Measurements from ENCODE around the gene VEPH1. TPM values are rescaled to one million over a fixed set of nuclear protein-coding genes. Genes with fewer than 3 reads are reported as not detected.

VEPH1 gene
- total and polyA plus RNA-seq, 3 experiments from 2014 or later: not detected

DNA sequence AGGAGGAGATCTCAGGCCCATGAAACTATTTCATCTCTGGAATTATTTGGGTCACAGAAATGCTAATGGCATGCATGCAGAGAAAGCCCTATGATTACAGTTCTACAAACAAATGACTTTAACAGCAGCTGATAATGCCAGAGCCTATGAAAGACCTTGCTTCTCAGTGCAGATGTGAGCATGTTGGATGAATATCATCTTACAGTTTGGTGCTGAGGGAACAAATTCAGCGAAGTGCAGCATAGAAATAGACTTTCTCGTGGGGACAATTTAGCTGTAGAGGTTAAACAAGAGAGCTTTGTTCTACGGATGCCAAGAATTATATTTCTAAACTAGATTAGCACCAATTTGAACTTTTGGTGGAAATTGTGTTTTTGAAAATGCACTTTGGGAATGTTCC lies 38.9 kb downstream of the VEPH1 start:
- Histone ChIP-seq H3K9me3 (ENCODE audit: low read length) (no peaks in the 10 kb centered on the region), H3K36me3 (ENCODE audit: insufficient read depth, low read length) (no peaks in the 10 kb centered on the region), H3K4me3 (ENCODE audit: low read length) (no peak overlapping the region), H3K4me1 (ENCODE audit: insufficient read depth, low read length) (no peaks in the 10 kb centered on the region), H3K27ac (ENCODE audit: low read depth, low read length) (no peak overlapping the region), H3K27me3 (ENCODE audit: insufficient read depth, low read length, poor library complexity, severe bottlenecking) (peaks cover 5% of the 10 kb centered on the region)
- H3K27ac Mint-ChIP-seq: no peak overlapping the region
- POLR2A ChIA-PET: no interaction called here
- no peaks in the 10 kb centered on the region for H3K36me3 Mint-ChIP-seq
- CTCF ChIA-PET: interaction anchor here (1.6 kb wide), 1 partner anchor 9 kb away, joined by 4 read pairs; no protein-coding TSS in a partner anchor
- DNase-seq: no peak
- peaks cover 3 to 26% of the 10 kb centered on the region in 2 donors for H3K27me3 Mint-ChIP-seq
- H3K4me3 Mint-ChIP-seq: no peak overlapping the region
- no peaks in the 10 kb centered on the region for H3K4me1 Mint-ChIP-seq
- H3K9me3 Mint-ChIP-seq: peaks cover 0 to 3% (median 0%) of the 10 kb centered on the region in 5 donors

DNA sequence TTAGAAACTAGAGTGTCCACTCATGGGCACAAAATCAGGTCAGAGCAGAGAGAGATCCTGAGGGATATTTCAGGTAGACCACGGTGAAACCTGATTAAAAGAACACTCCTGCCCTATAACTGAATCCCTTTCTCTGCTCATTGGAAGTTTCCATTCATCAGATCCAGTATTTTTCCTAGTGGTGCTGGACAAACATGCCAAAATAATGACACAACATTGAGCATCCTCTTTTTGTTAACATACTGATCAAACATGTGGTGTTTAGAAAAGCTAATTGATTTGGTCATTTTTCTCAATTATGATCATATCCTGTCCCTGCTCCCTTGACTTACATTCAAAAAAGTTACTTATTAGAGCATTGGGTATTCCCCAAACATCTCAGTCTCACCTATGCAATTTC lies 39.4 kb downstream of the VEPH1 start:
- ChIA-PET CTCF (no interaction called here), POLR2A (no interaction called here)
- H3K36me3 Mint-ChIP-seq: no peaks in the 10 kb centered on the region
- Histone ChIP-seq H3K36me3 (ENCODE audit: insufficient read depth, low read length) (no peaks in the 10 kb centered on the region), H3K27me3 (ENCODE audit: insufficient read depth, low read length, poor library complexity, severe bottlenecking) (peaks cover 5% of the 10 kb centered on the region), H3K4me3 (ENCODE audit: low read length) (no peak overlapping the region), H3K9me3 (ENCODE audit: low read length) (no peaks in the 10 kb centered on the region), H3K4me1 (ENCODE audit: insufficient read depth, low read length) (no peaks in the 10 kb centered on the region), H3K27ac (ENCODE audit: low read depth, low read length) (no peak overlapping the region)
- H3K4me1 Mint-ChIP-seq: no peaks in the 10 kb centered on the region
- H3K27me3 Mint-ChIP-seq: peaks cover 3 to 29% of the 10 kb centered on the region in 2 donors
- H3K27ac Mint-ChIP-seq: no peak overlapping the region
- peaks cover 0 to 3% (median 0%) of the 10 kb centered on the region in 5 donors for H3K9me3 Mint-ChIP-seq
- no peak overlapping the region for H3K4me3 Mint-ChIP-seq
- DNase-seq: no peak

DNA sequence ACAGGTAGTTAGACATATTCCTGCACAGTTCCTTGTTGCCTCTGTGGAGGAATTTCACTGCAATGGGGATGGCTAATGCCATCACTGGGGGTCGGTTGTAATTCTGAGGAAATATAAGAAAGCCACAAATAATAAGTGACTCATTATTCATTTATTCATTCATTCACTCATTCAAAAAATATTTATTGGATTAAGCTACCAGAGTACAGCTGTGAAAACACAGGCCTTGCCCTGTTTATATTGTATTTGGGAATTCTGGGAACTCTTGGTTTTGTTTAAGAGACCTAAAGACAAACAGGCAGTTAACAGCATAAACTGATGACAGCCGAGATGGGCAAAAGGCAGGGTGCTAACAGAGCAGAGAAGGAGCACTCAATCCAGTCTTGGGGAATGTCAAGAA lies 43.0 kb downstream of the VEPH1 start:
- CTCF ChIA-PET: no interaction called here
- H3K4me1 Mint-ChIP-seq: no peaks in the 10 kb centered on the region
- DNase-seq: no peak
- no peak overlapping the region for H3K27ac ChIP-seq (ENCODE audit: low read depth, low read length)
- peaks cover 5% of the 10 kb centered on the region for H3K27me3 ChIP-seq (ENCODE audit: insufficient read depth, low read length, poor library complexity, severe bottlenecking)
- H3K36me3 Mint-ChIP-seq: no peaks in the 10 kb centered on the region
- peaks cover 0 to 3% (median 0%) of the 10 kb centered on the region in 5 donors for H3K9me3 Mint-ChIP-seq
- no peak overlapping the region for H3K4me3 ChIP-seq (ENCODE audit: low read length)
- H3K4me3 Mint-ChIP-seq: no peak overlapping the region
- H3K36me3 ChIP-seq (ENCODE audit: insufficient read depth, low read length): no peaks in the 10 kb centered on the region
- POLR2A ChIA-PET: no interaction called here
- H3K27ac Mint-ChIP-seq: no peak overlapping the region
- H3K9me3 ChIP-seq (ENCODE audit: low read length): no peaks in the 10 kb centered on the region
- no peaks in the 10 kb centered on the region for H3K4me1 ChIP-seq (ENCODE audit: insufficient read depth, low read length)
- peaks cover 3 to 29% of the 10 kb centered on the region in 2 donors for H3K27me3 Mint-ChIP-seq

DNA sequence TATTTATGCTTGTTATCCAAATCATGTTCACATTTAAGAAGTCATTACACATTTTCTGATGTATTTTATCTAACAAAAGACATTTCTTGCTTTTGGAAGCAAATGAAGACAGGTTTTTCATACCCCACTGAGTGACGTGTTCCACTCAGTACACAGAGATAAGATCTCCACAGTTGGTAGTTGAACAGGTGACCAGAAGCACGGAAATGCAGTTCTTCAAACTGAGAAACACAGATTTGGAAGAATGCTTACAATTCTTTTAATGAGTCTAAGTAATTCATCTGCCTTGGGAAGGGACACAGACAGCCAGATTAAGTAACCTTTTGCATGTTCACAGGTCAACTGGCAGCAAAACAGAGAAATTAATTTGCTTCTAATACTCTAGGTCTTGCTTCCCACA lies 43.5 kb downstream of the VEPH1 start:
- Mint-ChIP-seq H3K4me3 (no peak overlapping the region), H3K9me3 (peaks cover 0 to 3% (median 0%) of the 10 kb centered on the region in 5 donors), H3K4me1 (no peaks in the 10 kb centered on the region), H3K27me3 (peaks cover 3 to 29% of the 10 kb centered on the region in 2 donors), H3K36me3 (no peaks in the 10 kb centered on the region), H3K27ac (no peak overlapping the region)
- Histone ChIP-seq H3K27ac (ENCODE audit: low read depth, low read length) (no peak overlapping the region), H3K9me3 (ENCODE audit: low read length) (no peaks in the 10 kb centered on the region), H3K4me1 (ENCODE audit: insufficient read depth, low read length) (no peaks in the 10 kb centered on the region), H3K27me3 (ENCODE audit: insufficient read depth, low read length, poor library complexity, severe bottlenecking) (peaks cover 5% of the 10 kb centered on the region), H3K4me3 (ENCODE audit: low read length) (no peak overlapping the region), H3K36me3 (ENCODE audit: insufficient read depth, low read length) (no peaks in the 10 kb centered on the region)
- POLR2A ChIA-PET: no interaction called here
- no peak for DNase-seq
- CTCF ChIA-PET: no interaction called here

DNA sequence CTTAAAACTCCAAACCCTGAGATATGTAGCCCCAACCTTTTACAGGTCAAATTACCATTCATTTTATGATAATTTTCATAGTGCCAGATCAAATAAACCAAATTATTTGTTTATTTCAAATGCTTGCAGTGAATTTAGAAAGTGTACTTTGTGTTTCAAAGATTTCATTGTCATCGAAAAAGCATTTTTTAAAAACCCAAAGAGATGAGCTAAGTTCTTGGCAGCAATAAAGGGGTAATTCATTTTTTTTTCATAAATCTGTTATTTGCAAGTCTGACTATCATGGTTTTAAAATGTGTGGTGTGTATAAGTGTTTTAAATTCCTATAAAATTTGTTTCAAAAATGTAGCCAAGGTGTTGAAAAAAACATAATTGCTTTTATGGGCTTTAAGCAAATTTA lies 49.4 kb downstream of the VEPH1 start:
- H3K27me3 Mint-ChIP-seq: peaks cover 8 to 9% of the 10 kb centered on the region in 2 donors

DNA sequence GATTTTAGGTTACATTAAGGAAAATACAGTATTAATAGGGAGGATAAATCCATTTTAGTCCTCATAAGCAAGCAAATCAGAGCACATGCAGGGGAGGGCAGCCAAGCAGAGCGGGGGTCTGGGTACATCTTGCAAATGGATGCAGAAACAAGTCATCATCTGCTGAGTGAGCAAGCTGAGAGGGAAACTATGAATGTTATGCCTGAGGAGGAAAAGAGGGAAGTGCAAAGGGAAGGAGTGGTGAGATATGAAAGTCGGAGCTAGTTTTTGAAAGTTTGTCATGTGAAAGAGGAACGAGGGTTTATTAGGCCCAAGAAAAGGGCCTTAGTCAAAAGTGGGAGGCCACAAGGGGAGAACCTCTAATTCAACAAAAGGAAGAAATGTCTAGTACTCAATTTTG lies 51.1 kb downstream of the VEPH1 start:
- Histone ChIP-seq H3K27ac (ENCODE audit: low read depth, low read length) (no peak overlapping the region), H3K27me3 (ENCODE audit: insufficient read depth, low read length, poor library complexity, severe bottlenecking) (no peaks in the 10 kb centered on the region), H3K9me3 (ENCODE audit: low read length) (no peaks in the 10 kb centered on the region), H3K36me3 (ENCODE audit: insufficient read depth, low read length) (no peaks in the 10 kb centered on the region), H3K4me3 (ENCODE audit: low read length) (no peak overlapping the region), H3K4me1 (ENCODE audit: insufficient read depth, low read length) (no peaks in the 10 kb centered on the region)
- DNase-seq: no peak
- H3K36me3 Mint-ChIP-seq: no peaks in the 10 kb centered on the region
- H3K27ac Mint-ChIP-seq: no peak overlapping the region
- H3K27me3 Mint-ChIP-seq: peaks cover 8 to 9% of the 10 kb centered on the region in 2 donors
- H3K4me1 Mint-ChIP-seq: no peaks in the 10 kb centered on the region
- no peak overlapping the region for H3K4me3 Mint-ChIP-seq
- ChIA-PET POLR2A (no interaction called here), CTCF (no interaction called here)
- peaks cover 0 to 3% (median 0%) of the 10 kb centered on the region in 5 donors for H3K9me3 Mint-ChIP-seq

More for the DNA sequence above, 49.4 kb downstream of the VEPH1 start:
- no peaks in the 10 kb centered on the region for H3K36me3 Mint-ChIP-seq
- Histone ChIP-seq H3K27me3 (ENCODE audit: insufficient read depth, low read length, poor library complexity, severe bottlenecking) (no peaks in the 10 kb centered on the region), H3K36me3 (ENCODE audit: insufficient read depth, low read length) (no peaks in the 10 kb centered on the region), H3K9me3 (ENCODE audit: low read length) (no peaks in the 10 kb centered on the region), H3K27ac (ENCODE audit: low read depth, low read length) (no peak overlapping the region), H3K4me1 (ENCODE audit: insufficient read depth, low read length) (no peaks in the 10 kb centered on the region), H3K4me3 (ENCODE audit: low read length) (no peak overlapping the region)
- no peak overlapping the region for H3K27ac Mint-ChIP-seq
- ChIA-PET POLR2A (no interaction called here), CTCF (no interaction called here)
- H3K4me3 Mint-ChIP-seq: no peak overlapping the region
- H3K9me3 Mint-ChIP-seq: peaks cover 0 to 2% (median 0%) of the 10 kb centered on the region in 5 donors
- no peaks in the 10 kb centered on the region for H3K4me1 Mint-ChIP-seq
- DNase-seq: no peak

DNA sequence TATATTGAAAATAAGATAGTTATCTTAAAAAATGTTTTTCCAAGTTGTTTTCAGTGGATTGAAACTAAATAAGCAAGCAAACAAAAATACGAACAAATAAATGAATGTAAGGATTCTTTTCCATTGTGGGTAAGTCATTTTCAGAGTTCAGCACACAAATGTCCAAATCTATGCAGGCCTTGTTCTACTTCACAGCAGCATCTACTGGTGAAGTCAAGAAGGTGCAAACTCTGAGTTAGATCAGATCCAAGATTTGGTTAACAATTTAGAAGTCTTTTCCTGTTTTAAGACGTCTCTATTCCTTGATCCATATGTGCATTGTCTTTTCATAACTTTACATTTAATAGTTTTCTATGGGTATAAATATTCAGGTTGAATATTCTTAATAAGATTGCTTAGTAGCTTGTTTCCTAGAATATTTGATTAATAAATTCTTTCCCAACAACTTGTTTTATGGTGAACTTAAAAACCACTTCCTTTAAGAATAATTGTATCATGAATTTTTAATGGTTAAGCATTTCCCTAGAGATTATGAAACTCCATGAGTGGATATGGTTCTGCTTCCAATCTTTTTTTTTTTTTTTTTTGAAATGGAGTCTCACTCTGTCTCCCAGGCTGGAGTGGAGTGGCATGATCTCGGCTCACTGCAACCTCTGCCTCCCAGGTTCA lies 56.1 kb downstream of the VEPH1 start:
- H3K36me3 ChIP-seq (ENCODE audit: insufficient read depth, low read length): no peaks in the 10 kb centered on the region
- no peaks in the 10 kb centered on the region for H3K27me3 ChIP-seq (ENCODE audit: insufficient read depth, low read length, poor library complexity, severe bottlenecking)
- no peaks in the 10 kb centered on the region for H3K9me3 ChIP-seq (ENCODE audit: low read length)
- Mint-ChIP-seq H3K9me3 (peaks cover 0 to 4% (median 0%) of the 10 kb centered on the region in 5 donors), H3K4me1 (no peaks in the 10 kb centered on the region), H3K4me3 (no peak overlapping the region), H3K36me3 (no peaks in the 10 kb centered on the region), H3K27me3 (peaks cover 4 to 7% of the 10 kb centered on the region in 2 donors), H3K27ac (no peak overlapping the region)
- no peak overlapping the region for H3K27ac ChIP-seq (ENCODE audit: low read depth, low read length)
- H3K4me1 ChIP-seq (ENCODE audit: insufficient read depth, low read length): no peaks in the 10 kb centered on the region
- ChIA-PET CTCF (no interaction called here), POLR2A (no interaction called here)
- no peak for DNase-seq
- no peak overlapping the region for H3K4me3 ChIP-seq (ENCODE audit: low read length)

DNA sequence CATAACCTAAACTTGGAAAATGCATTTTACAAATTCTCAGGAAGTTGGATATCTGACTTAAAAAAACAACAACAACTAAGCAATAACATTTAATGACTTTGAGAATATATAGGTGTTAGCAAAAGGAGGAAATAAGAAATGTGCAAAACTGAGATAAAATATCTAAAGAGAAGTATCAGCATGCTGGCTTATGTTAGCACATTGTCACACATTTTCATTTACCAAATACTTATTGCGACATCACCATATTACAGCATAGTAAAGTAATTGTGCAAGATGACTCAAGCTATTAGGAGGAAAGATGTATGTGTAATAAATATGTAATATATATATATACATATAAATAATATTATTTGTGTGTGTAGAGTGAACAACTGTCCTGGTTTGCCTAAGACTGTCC lies 57.4 kb downstream of the VEPH1 start:
- Mint-ChIP-seq H3K27ac (no peak overlapping the region), H3K27me3 (peaks cover 2% of the 10 kb centered on the region in 2 donors), H3K4me1 (no peaks in the 10 kb centered on the region), H3K9me3 (peaks cover 0 to 3% (median 0%) of the 10 kb centered on the region in 5 donors), H3K36me3 (no peaks in the 10 kb centered on the region), H3K4me3 (no peak overlapping the region)
- no peak for DNase-seq
- Histone ChIP-seq H3K36me3 (ENCODE audit: insufficient read depth, low read length) (no peaks in the 10 kb centered on the region), H3K27ac (ENCODE audit: low read depth, low read length) (no peak overlapping the region), H3K4me1 (ENCODE audit: insufficient read depth, low read length) (no peaks in the 10 kb centered on the region), H3K4me3 (ENCODE audit: low read length) (no peak overlapping the region), H3K9me3 (ENCODE audit: low read length) (no peaks in the 10 kb centered on the region), H3K27me3 (ENCODE audit: insufficient read depth, low read length, poor library complexity, severe bottlenecking) (no peaks in the 10 kb centered on the region)
- CTCF ChIA-PET: no interaction called here
- POLR2A ChIA-PET: no interaction called here

Data from CD8-positive, alpha-beta memory T cell (primary cell).